Activated T-cell treated with anti-CD3 and anti-CD28 coated beads for 48 hours (primary cell): ENCODE results near the gene DKKL1.

Experiments
- DNase-seq: peaks from one replicate; pipeline ENCODE4 v3.0.0-alpha.2; 2020; ENCODE audit warnings: low read depth

Gene DKKL1

DNA sequence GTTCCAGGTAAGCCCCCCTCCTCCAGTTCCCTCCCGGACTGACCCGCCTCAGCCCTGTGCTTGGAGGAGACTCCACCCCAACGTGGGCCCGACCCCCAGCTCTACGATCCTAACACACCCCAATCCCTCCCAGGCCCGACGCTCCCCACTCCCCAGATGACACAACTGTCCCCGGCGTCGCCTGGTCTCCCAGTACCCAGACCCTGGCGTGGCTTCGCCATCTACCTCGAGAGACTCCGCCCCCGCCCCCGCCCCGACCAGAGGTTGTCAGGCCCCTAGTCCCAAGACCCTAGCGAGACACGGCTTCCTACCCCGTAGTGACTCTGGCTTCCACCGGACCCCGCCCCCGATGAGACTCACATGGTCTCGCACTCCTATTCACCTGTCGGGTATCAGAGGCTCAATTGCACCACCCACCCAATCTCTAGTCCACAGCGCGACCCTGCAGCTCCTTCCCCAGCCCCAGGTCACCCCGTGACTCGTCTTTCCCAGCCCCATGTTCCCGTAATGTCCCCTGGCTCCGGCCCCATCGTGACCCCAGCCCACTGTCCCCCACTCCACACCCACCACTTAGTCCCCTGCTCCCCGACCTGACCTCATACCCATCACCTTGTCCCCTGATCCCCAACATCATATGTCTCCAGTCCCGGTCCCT is 25.5 kb upstream of the DKKL1 start:
- DNase-seq = no peak

GRCh38 chr19:49338691-49339300 is 24.9 kb upstream of the DKKL1 start:
- DNase-seq = no peak

DNA sequence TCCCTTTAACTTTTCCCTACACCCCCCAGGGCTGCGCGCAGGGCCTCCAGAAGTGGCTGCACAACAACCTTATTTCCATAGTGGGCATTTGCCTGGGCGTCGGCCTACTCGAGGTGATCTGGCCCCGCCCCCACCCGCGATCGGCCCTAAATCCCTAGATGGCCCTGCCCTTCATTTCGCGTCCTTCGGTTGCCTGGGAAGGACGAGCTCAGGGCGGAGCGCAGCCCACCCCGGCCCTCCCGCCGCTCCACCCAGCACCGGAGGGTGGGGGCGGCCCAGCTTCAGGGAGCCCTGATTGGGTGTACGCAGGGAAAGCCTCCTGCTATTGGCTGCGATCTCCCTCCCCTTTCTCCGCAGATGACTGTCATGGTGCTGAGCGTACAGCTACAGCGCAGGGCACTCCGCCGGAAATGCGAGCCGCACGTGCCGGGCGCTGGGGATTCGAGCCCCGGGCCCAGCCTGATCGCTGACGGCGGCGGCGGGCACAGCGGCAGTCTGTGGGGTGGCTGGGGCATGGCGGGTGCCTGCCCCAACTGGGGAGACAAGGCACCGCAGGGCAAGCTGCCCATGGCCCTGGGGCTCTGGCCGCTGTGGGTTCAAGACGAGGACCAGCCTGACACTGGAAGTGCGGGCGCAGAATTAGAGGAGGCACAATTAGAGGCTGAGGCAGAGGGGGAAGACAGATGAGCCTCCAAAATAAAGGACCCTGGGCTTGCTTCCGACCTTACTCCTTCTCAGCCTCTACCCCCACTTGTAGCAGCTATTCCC is 24.2 kb upstream of the DKKL1 start:
- no peak for DNase-seq

DNA sequence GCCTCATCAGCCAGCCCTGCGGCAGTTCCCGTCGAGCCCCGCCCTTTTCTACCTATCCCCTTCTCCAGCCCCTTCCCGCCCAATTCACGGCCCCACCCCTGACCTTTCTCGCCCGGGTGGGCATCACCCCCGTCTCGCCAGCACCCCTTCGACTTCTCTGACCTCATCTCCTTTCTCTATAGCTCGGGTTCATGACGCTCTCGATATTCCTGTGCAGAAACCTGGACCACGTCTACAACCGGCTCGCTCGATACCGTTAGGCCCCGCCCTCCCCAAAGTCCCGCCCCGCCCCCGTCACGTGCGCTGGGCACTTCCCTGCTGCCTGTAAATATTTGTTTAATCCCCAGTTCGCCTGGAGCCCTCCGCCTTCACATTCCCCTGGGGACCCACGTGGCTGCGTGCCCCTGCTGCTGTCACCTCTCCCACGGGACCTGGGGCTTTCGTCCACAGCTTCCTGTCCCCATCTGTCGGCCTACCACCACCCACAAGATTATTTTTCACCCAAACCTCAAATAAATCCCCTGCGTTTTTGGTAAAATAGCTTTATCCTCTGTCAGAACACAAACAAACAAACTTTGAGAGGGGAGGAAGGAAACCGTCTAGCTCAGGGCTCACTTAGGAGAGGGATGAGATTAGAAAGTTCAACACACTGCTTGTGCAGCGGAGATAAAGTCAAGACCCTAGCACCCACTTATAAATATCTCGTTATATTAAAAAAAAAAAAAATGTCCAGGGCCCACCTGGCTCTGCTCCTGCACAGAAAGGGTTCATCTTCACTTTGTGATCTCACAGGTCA is 23.4 kb upstream of the DKKL1 start:
- no peak for DNase-seq

- no peak for DNase-seq
Measured at GRCh38 chr19:49340865-49341718, 22.6 kb upstream of the DKKL1 start.

DNA sequence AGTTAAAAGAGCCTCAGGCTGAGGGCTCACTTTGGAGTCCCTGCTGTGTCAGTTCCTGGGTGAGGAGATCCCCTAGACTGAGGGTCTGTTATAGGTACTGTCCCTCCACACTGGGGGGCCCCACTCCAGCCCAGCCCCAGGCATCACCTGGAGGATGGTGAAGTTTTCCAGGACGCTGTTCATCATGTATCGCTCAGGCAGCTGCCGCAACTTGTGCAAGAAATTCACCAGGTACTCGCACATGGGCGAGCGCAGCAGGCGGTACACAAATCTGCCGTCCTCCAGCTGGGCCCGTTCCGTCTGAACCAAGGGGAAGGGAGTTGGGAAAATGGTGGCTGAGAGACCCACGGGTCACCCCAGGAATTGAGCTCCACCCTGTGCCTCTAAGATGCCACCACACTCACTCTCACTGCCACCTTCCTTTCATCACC is 21.4 kb upstream of the DKKL1 start:
- no peak for DNase-seq

GRCh38 chr19:49343123-49343522 is 20.6 kb upstream of the DKKL1 start:
- DNase-seq = no peak

GRCh38 chr19:49344505-49345423 is 18.9 kb upstream of the DKKL1 start:
- DNase-seq = no peak

DNA sequence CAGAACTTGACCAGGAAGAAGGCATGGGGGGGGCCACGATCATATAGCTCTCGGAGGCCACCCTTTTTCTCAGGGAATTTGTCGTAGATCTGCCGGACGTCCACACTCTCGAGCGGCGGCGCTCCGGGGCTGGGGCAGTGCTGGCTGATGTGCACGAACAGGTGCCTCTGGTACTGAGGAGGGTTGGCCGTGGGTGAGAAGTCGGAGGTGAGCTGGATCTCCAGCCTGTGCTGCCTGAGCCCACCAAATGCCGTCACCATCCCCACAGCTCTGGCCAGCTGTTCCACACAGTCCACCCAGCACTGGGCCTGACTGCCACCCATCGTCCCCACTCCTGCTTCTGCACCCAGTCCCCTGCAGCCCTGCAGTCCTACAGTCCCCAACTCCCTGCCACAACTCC is 16.5 kb upstream of the DKKL1 start:
- no peak for DNase-seq

- no peak for DNase-seq
Measured at GRCh38 chr19:49347835-49348234, 15.8 kb upstream of the DKKL1 start.

DNA sequence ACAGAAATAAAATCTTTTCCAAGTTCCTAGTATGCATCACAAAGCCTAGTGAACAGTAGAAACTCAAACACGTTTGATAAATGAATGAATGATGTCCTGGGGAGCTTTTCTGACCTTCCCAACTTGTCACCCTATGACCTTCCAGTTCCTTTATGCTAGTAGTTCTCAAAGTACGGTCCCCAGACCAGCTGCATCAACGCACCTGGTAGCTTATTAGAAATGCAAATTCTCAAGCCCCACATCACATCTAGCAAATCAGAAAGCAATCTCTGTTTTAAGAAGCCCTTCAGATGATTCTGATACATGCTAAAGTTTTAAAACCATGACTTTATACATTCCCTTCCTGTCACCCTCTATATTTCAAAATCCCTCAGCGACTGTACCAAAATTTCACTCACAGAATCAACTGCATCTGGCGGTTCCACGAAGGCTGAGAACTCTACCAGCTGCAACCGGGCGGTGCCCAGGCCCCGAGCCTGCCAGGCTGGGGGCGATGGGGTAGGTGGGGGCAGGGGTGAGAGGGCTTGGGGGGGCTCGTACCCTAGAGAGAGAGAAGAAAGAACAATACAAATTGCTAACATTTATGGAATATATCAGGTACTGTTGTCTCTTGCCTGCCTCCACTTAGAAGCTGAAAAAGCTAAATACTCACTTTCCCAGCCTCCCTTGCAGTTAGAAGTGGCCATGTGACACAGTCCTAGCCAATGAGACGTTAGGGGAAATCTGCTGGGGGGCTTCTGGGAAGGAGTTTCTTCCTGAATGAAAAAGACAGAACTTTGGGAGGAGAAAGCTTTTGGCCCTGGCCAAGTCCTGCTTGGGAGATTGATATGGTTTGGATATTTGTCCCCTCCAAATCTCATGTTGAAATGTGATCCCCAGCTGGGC is 15.1 kb upstream of the DKKL1 start:
- DNase-seq = no peak

DNA sequence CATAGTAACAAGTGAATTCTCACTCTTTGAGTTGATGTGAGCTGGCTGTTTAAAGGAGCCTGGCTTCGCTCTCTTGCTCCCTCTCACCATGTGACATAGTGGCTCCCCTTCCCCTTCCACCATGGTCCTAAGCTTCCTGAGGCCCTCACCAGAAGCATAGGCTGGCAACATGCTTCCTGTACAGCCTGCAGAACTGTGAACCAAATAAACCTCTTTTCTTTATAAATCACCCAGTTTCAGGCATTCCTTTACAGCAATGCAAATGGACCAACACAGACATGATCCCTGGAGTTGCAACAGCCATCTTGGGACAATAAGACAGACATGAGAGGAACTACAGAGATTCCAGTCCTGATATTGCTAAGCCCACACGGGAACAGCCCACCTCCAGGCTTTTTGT is 14.1 kb upstream of the DKKL1 start:
- DNase-seq = no peak

- DNase-seq = no peak
Measured at GRCh38 chr19:49355909-49356353, 7.7 kb upstream of the DKKL1 start.

DNA sequence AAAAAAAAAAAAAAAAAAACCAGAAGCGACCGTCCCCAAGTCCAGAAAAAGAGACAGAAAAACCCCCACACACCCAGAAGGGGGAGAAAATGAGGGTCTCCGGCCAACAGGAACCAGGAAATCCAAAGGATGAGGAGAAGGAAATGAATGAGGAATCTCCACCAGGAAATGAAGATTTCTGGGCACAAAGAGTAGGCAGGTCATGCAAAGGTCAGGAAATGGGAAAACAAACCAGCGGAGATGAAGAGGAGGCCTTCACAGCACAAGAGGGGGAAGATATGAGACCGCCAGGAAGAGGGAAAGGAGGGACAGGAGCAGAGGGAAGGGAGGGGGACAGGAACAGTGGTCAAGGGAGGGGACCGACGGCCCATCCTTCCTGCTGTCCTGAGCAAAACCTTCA is 7.3 kb upstream of the DKKL1 start:
- DNase-seq = no peak

DNA sequence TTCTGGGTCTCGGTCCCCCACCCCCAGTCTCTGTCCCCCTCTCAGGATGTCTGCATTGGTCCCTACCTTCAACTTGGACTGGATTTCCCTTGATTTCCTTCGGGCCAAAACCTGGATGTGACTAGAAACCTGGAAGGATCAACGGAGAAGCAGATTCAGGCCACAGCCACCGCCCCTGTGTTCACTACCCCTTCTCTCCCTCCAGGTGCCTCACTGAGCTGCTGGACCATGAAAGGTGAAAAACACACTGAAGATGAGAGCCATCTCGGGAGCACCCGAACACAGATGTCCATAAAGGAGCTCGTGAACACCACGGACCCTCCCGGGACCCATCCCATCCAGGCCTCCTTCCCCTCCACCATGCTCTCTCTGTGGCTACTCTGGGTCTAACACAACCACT is 6.5 kb upstream of the DKKL1 start:
- no peak for DNase-seq

DNA sequence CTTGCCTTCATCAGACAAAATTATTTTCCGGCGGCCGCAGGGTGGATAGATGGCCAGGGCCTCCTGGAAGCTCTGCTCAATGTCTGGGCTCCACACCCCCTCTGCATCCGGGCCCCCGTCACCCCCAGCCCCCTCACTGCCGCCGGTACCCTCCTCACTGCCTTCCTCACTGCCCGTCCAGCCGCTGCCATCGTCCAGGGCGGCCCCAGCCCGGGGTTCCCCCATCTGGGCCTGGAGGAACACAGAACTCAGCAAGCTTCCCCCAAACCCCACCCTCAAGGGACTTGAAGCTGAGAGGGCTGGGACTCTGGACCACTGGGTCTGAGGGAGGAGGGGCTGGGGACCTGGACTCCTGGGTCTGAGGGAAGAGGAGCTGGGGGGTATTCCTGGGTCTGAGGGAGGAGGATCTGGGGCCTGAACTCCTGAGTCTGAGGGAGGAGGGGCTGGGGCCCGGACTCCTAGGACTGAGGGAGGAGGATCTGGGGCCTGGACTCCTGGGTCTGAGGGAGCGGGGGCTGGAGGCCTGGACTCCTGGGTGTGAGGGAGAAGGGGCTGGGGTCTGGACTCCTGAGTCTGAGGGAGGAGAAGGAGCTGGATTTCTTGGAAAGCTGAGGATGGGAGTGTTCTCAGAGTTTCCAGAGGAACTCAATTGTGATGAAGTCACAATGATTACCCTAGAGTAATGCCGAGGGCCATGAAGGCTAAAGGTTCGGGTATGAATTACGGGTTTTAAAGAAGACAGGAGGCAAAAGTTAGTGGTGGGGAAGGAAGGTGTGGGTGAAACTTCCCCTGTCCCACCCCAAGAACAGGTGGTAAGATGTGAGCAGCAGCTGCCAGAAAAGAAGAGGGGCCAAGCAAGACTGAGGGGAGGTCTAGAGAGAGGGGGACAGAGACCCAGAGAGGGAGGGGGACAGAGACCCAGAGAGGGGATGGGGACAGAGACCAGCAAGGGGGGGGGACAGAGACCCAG is 3.5 kb upstream of the DKKL1 start:
- DNase-seq = no peak

DNA sequence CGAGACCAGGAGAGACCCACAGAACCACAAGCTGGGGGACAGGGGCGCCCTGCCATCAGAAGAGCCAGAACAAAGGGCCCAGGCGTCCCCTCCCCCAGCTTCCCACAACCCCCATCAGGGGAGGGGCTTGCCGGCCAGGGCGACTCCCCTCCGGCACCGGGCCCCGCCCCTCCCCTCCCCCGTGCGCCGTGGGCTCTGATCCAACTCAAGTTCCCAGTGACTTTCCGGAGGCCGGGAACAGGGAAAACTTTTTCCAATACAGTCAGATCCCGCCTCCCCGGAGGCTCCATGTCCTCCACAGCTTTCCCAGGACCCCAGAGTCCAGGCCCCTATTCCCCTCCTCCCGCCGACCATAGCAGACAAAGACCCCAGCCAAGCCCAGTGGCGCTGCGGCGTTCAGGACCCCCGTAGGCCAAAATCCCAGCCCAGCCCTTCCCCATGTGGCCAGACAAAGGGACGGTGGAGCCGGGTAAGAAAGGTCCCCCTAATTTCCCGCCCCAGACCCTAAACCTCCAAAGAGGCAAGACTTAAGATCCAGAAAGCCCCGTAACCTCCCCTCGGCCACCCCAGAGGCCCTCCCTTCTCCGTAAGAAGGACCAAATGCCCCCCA is 2.1 kb upstream of the DKKL1 start:
- no peak for DNase-seq
